Ecto neural progenitor cell (in vitro differentiated cells): ENCODE results near the gene PPP1R15B.

ENCODE experiments used
- DNase-seq: peaks from one replicate; pipeline ENCODE4 v3.0.0-alpha.2; 2018; ENCODE audit warnings: low spot score

PPP1R15B gene

GRCh38 chr1:204420039-204421004 is 8.7 kb upstream of the PPP1R15B start:
- no peak for DNase-seq

GRCh38 chr1:204419064-204419403 is 7.4 kb upstream of the PPP1R15B start:
- DNase-seq = no peak

- DNase-seq = no peak
These were observed 6.8 kb upstream of the PPP1R15B start for GRCh38 chr1:204418174-204419063.

GRCh38 chr1:204417074-204417997 is 5.7 kb upstream of the PPP1R15B start:
- no peak for DNase-seq

GRCh38 chr1:204416589-204417073 is 5.0 kb upstream of the PPP1R15B start:
- DNase-seq = no peak

GRCh38 chr1:204415351-204415750 is 3.7 kb upstream of the PPP1R15B start:
- no peak for DNase-seq

GRCh38 chr1:204414016-204414415 is 2.4 kb upstream of the PPP1R15B start:
- no peak for DNase-seq

GRCh38 chr1:204413170-204413535 is 1.5 kb upstream of the PPP1R15B start:
- no peak for DNase-seq

GRCh38 chr1:204410688-204411450 is 748 bp downstream of the PPP1R15B start:
- DNase-seq = no peak

GRCh38 chr1:204409836-204410687 is 1.6 kb downstream of the PPP1R15B start:
- DNase-seq = no peak

GRCh38 chr1:204409123-204409522 is 2.5 kb downstream of the PPP1R15B start:
- DNase-seq = peak; percentile 11

GRCh38 chr1:204408602-204409001 is 3.0 kb downstream of the PPP1R15B start:
- no peak for DNase-seq

- DNase-seq = no peak
These were observed 3.5 kb downstream of the PPP1R15B start for GRCh38 chr1:204408074-204408507.

GRCh38 chr1:204407295-204407971 is 4.2 kb downstream of the PPP1R15B start:
- no peak for DNase-seq

GRCh38 chr1:204406621-204407020 is 5.0 kb downstream of the PPP1R15B start:
- DNase-seq = no peak

- DNase-seq = no peak
These were observed 5.6 kb downstream of the PPP1R15B start for GRCh38 chr1:204405988-204406387.

GRCh38 chr1:204404629-204405028 is 7.0 kb downstream of the PPP1R15B start:
- peak; percentile 1 for DNase-seq

- DNase-seq = no peak
These were observed 9.2 kb downstream of the PPP1R15B start for GRCh38 chr1:204402391-204402790.

GRCh38 chr1:204401730-204402129 is 9.9 kb downstream of the PPP1R15B start:
- no peak for DNase-seq
